ENCODE data around the gene CTR9.

DNA sequence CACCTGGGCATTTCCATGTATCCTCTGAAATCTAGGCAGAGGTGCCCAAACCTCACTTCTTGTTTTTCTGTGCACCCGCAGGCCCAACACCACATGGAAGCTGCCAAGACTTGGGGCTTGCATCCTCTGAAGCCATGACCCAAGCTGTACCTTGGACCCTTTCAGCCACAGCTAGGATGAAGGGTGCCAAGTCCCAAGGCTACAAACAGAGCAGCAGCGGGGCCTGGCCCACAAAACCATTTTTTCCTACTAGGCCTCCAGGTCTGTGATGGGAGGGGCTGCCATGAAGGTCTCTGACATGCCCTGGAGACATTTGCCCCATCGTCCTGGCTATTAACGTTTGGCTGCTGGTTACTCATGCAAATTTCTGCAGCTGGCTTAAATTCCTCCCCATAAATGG is 78.1 kb downstream of the CTR9 start:
- TF ChIP-seq, protein P1, sequence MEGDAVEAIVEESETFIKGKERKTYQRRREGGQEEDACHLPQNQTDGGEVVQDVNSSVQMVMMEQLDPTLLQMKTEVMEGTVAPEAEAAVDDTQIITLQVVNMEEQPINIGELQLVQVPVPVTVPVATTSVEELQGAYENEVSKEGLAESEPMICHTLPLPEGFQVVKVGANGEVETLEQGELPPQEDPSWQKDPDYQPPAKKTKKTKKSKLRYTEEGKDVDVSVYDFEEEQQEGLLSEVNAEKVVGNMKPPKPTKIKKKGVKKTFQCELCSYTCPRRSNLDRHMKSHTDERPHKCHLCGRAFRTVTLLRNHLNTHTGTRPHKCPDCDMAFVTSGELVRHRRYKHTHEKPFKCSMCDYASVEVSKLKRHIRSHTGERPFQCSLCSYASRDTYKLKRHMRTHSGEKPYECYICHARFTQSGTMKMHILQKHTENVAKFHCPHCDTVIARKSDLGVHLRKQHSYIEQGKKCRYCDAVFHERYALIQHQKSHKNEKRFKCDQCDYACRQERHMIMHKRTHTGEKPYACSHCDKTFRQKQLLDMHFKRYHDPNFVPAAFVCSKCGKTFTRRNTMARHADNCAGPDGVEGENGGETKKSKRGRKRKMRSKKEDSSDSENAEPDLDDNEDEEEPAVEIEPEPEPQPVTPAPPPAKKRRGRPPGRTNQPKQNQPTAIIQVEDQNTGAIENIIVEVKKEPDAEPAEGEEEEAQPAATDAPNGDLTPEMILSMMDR (IDR thresholded peaks at IDR 0.05; ENCODE audit: low read depth, low read length), result no peak
- TF ChIP-seq EZH2phosphoT487 (IDR thresholded peaks at IDR 0.05; ENCODE audit: low read depth), result no peak

Measured in OCI-LY3 (cell line).